Kidney epithelial cell (primary cell): Measurements from ENCODE around the gene MPP2. TPM values are rescaled to one million over a fixed set of nuclear protein-coding genes. Genes with fewer than 3 reads are reported as not detected.

Experiments
- DNase-seq: peaks from one replicate; pipeline ENCODE4 v3.0.0-alpha.2; 2010; ENCODE audit warnings: low read depth
- H3K27me3 ChIP-seq: 2 replicates; pipeline ENCODE4 v1.6.0; 2011; ENCODE audit warnings: low read length; ENCODE audit not compliant: control insufficient read depth, insufficient read depth
- H3K36me3 ChIP-seq: 2 replicates; pipeline ENCODE4 v1.5.1; 2011; ENCODE audit warnings: low read length; ENCODE audit not compliant: control insufficient read depth, insufficient read depth
- H3K4me3 ChIP-seq: 2 replicates; pipeline ENCODE4 v1.5.1; 2011; ENCODE audit warnings: low read depth, mild to moderate bottlenecking, control low read depth, low read length
- CTCF ChIP-seq: IDR thresholded peaks from 2 replicates; pipeline ENCODE4 v1.5.1; 2011; ENCODE audit warnings: mild to moderate bottlenecking, moderate library complexity, low read length, control low read depth, inconsistent platforms; ENCODE audit not compliant: insufficient read depth, poor library complexity, severe bottlenecking
- total RNA-seq: library from RNA; depleted of rRNA; stranded (reverse); fragments of >200 nt; gene quantifications from 2 replicates; pipeline ENCODE4 v1.2.3, GENCODE V29; 2015

MPP2 gene
- total RNA-seq, 1 donor from 2014 or later, result 2.7 TPM

GRCh38 chr17:43916385-43916784, 9.0 kb upstream of the MPP2 start:
- no peak for DNase-seq
- H3K36me3 ChIP-seq, result no peaks in the 10 kb centered on the region
- peaks cover 35% of the 10 kb centered on the region for H3K27me3 ChIP-seq
- no peak overlapping the region for H3K4me3 ChIP-seq
- no peak for TF ChIP-seq CTCF

GRCh38 chr17:43915559-43915958, 8.2 kb upstream of the MPP2 start:
- H3K36me3 ChIP-seq, result no peaks in the 10 kb centered on the region
- no peak for DNase-seq
- TF ChIP-seq CTCF, result no peak
- H3K27me3 ChIP-seq, result peaks cover 35% of the 10 kb centered on the region
- H3K4me3 ChIP-seq, result no peak overlapping the region

GRCh38 chr17:43914451-43914850, 7.1 kb upstream of the MPP2 start:
- Histone ChIP-seq H3K27me3 (peaks cover 40% of the 10 kb centered on the region), H3K4me3 (no peak overlapping the region), H3K36me3 (no peaks in the 10 kb centered on the region)
- TF ChIP-seq CTCF, result no peak
- DNase-seq, result no peak

GRCh38 chr17:43913584-43913983, 6.2 kb upstream of the MPP2 start:
- Histone ChIP-seq H3K4me3 (no peak overlapping the region), H3K27me3 (peaks cover 41% of the 10 kb centered on the region)
- no peak for DNase-seq

GRCh38 chr17:43912635-43913304, 5.4 kb upstream of the MPP2 start:
- H3K27me3 ChIP-seq, result peaks cover 37% of the 10 kb centered on the region
- H3K36me3 ChIP-seq, result no peaks in the 10 kb centered on the region
- no peak for DNase-seq
- no peak for TF ChIP-seq CTCF
- H3K4me3 ChIP-seq, result no peak overlapping the region

More at GRCh38 chr17:43913584-43913983, 6.2 kb upstream of the MPP2 start:
- TF ChIP-seq CTCF, result no peak
- H3K36me3 ChIP-seq, result no peaks in the 10 kb centered on the region

GRCh38 chr17:43911904-43912303, 4.6 kb upstream of the MPP2 start:
- TF ChIP-seq CTCF, result no peak

More at GRCh38 chr17:43911904-43912303, 4.6 kb upstream of the MPP2 start:
- Histone ChIP-seq H3K27me3 (peaks cover 30% of the 10 kb centered on the region), H3K4me3 (no peak overlapping the region), H3K36me3 (no peaks in the 10 kb centered on the region)
- DNase-seq, result no peak
